Glomerular visceral epithelial cell (primary cell): ENCODE measurements around the gene TEX28.
"Not testable (repeated sequence)": the region's sequence is repeated elsewhere in the genome, so short reads cannot be mapped to it uniquely, and the experiment has no call there.

Source experiments
- DNase-seq: peaks from one replicate; pipeline ENCODE4 v3.0.0-alpha.2; 2016; ENCODE audit errors: extremely low spot score

TEX28 gene

GRCh38 chrX:154294791-154295574 is at the start of gene TEX28:
Gene TEX28, minus strand, starts transcription at chrX:154295124. Its CDS starts 3,007 bp downstream, at chrX:154292117.
- DNase-seq, result no peak

DNA sequence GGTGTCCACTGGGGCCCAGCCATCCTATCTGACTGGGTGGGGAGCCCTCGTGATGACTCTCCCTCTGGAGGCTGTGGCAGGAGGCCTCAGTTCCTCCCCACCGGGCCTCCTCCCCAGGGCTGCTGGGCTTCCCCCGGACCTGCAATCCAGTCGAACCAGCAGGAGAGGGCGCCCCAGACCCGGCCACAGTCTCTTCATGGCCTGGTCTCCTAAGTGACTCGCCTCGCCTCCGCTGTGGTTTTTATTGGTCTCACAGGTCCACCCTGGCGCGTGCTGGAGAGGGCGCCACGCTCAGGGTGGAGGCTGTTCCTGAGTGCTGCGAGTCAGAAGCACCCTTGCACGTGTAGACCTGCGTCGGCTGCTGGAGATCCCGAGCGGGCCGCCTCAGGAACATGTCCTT is 48.7 kb upstream of the TEX28 start:
- DNase-seq, result not testable (repeated sequence)

DNA sequence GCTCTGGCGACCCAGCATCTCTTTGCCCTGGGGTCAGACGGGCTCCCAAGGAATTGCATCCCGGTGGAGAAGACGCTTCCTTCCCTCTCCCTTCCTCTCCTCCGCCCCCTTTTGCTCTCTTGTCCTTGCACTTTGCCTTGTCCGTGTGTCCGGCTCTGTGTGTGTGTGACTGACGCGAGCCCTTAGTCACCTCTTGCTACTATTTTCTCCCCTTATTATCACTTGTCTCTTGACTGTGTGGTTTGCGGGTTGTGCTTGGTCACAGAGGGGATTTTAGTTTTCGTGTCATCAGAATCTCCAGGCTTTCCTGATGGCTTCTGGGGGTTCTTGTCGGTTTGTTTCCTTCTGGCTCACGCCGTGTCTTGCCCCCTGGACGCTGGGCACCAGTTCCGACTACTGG is 48.1 kb upstream of the TEX28 start:
- DNase-seq, result not testable (repeated sequence)

GRCh38 chrX:154341399-154342298 is 46.7 kb upstream of the TEX28 start:
- not testable (repeated sequence) for DNase-seq

DNA sequence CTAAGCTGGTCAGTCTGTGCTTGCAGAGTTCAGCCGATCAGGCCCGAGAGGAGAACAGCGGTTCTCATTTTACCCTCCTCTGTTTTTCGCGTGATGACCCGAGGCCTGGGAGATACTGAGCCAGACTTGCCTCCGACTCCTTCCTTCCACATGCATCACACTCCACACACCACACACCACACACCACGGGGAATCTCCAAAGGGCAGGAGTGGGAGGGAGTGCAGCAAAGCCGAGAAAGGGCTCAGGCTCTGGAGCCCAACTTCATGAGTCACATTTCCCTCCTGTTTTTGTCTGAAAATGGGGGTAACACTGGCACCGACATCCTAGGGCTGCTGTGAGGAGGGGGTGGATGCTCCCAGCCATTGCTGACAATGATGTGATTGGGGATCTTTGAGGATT is 39.6 kb upstream of the TEX28 start:
- no peak for DNase-seq

GRCh38 chrX:154333837-154334271 is 38.9 kb upstream of the TEX28 start:
- no peak for DNase-seq

DNA sequence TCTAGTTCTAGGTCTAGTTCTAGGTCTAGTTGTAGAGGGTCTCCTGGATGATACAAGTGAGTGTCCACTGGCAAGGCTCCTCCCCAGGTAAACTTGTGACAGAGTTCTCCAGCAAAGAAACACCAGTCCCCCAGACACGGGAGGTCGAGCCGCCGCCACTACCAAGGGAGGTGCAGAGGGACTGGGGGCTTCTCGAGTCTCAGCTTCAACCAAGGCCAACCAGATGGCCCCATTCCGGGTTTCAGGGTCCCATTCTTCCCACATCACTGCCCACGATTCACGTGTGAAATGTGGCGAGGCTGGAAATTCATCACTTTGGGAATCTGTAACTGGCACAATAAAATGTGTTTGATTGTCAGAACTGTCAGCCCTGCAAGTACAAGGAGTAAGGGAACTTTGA is 38.2 kb upstream of the TEX28 start:
- no peak for DNase-seq

- no peak for DNase-seq
Measured at GRCh38 chrX:154332561-154332960, 37.6 kb upstream of the TEX28 start.

DNA sequence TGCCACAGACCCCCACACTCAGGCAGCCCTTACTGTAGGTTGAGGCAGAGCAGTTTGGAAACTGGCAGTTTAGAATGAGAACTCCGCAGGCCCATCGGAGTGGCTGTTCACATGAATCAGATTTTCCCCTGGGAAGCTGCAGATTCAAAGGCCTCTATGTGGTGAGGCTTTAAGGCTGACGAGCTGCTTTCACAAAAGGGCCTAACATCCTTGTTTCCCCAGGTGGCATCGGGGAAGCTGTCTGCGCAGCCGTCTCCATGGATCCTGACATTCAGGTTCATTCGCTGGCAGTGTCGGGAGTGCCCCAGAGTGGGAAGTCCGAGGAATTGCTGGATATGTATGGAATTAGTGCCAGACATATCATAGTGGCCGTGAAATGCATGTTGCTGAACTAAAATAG is 34.4 kb upstream of the TEX28 start:
- DNase-seq, result no peak

GRCh38 chrX:154328646-154329045 is 33.7 kb upstream of the TEX28 start:
- DNase-seq, result no peak

DNA sequence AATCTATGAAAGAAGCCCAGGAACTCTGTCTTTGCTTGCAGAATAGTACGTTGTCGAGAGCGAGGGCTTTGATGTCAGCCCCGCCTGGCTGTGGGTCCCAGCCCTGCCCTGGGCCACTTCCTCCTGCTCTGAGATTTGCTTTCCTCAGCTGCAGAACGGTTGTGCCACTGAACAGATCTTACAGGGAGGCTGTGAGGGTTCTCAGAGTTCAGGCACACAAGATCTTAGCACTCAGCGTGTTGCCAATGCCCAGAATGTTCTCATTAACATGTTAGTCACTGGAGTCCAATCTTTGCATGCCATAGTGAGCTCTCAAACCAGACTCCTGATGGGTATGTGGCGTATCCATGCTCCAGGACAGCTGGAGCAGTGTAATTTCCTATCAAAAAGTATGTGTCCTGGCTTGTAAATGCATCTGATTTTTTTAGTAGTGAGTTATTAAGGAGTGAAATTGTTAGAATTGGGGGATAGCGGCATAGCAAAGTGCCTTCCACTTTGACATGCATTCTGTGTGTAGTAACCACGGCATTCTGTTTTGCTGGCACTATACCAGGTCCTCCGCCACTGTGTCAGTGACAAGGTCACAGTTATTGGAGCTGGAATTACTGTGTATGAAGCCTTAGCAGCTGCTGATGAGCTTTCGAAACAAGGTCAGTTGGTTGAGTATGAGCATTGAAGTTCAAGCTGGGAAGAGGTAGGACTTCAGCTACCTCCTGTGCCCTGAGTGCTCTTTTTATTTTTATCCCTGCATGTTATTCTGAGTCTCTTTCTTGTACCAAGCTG is 32.3 kb upstream of the TEX28 start:
- DNase-seq, result no peak

DNA sequence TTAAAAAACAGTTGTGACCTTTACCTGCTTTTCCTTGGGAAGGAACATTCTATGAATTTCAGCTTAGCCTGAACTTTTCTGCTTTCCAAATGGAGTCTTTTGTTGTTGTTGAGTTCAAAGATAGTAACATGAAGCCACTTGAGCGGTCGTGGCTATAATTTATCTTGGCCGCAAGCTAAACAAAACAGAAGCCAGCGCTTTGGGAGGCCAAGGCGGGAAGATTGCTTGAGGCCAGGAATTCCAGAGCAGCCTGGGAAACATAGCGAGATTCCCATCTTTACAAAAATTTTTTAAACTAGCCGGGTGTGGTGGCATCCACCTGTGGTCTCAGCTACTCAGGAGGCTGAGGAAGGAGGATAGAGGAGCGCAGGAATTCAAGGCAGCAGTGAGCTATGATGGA is 30.6 kb upstream of the TEX28 start:
- peak; percentile 36 for DNase-seq

GRCh38 chrX:154323537-154323936 is 28.6 kb upstream of the TEX28 start:
- DNase-seq, result no peak

DNA sequence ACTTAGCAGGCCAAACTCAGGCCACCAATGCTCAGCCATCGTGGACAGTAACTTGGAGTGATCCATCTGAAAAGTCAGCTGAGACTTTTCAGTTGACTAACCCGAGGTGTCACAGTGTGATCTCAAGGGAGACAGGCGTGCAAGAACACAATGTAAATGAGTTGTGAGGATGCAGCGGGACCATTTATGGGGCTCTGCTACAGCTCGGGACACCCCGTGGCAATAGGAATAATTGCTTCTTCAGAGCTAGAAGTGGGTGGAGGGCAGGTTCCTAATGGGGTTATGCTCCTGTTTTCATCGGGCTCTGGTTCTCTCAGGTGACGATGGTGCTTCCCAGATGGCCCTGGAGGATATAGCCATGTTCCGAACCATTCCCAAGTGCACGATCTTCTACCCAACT is 28.0 kb upstream of the TEX28 start:
- DNase-seq, result no peak

GRCh38 chrX:154321594-154321993 is 26.7 kb upstream of the TEX28 start:
- no peak for DNase-seq

DNA sequence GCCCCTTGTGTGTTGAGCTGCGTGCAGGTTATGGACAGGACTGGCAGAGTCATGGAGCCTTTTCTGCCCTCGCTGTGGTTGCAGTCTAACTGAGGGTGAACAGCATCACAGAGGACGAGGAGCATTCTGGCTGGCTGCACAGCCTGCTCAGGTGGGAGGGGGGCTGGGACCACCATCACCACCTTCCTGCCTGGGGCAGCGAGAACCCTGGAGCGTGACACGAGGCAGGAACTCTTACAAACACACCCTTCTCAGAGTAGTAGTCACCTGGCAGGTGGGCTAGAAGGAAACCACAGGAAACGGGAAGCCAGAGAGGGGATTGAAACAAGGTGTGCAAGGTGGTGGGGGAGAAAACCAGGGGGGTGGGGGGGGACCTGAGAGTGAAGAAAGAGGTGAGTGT is 26.2 kb upstream of the TEX28 start:
- DNase-seq, result no peak

DNA sequence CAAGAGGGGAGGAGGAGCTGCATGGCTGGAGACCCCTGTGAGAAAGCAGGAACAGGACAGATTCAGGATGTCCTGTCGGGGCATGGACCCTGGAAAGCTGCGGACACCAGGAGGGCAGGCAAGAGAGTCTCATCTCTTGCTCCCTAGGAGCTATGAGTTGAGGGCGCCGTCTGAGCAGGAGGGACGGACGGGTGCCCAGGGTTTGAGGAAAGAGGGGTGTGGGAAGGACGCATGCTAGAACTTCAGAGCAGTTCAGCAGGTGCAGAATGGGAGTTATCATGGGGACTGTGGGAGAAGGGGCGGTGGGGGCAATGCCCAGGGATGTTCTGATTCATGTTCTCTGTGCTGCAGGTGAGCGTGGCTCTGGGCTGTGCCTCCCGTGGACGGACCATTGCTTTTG is 25.5 kb upstream of the TEX28 start:
- no peak for DNase-seq

DNA sequence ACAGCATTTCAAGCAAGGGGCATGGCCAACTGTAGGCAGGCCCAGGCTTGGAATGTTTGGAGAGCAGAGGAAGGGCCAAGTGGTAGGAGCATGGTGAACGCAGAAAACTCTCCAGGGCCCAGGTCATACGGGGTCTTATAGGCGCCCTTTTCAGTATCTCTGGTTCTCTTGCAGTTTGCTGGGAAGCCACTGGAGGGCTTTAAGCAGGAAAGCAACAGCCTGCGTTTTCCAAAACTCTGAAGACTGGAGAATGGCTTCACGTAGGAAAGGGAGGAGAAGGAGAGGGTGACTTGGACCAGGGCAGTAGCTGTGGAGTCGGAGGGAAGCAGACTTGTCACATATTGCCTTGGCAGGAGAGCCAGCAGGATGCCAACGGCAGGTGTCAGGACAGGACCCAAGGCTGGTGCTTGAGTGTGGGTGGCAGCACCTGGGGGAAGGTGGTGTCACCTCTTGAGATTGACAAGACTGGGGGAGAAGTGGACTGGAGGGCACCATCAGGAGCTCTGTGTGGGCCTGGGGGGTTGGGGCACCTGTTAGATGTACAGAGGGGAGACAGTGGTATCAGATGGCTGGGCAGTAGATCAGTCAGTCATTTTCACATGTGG is 22.6 kb upstream of the TEX28 start:
- DNase-seq, result peak; percentile 8

DNA sequence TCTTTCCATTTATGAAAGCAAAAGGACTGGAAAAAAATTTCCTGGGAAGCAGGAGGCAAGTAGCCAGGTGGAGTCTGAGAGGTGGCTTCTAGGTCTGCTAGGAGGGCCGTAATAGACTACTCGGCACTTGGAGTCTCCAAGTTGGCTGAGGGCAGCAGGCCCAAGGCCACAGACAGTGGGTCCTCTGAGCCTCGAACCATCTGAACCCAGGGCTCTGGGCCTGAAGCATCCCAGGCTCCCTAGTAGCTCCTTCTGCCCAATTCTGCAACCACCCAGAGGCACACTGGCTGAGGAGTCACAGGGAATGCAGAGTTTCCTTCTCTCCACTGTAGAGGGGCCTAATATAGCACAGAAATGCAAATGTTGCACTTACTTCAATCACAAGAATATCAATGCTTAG is 20.5 kb upstream of the TEX28 start:
- DNase-seq, result no peak

DNA sequence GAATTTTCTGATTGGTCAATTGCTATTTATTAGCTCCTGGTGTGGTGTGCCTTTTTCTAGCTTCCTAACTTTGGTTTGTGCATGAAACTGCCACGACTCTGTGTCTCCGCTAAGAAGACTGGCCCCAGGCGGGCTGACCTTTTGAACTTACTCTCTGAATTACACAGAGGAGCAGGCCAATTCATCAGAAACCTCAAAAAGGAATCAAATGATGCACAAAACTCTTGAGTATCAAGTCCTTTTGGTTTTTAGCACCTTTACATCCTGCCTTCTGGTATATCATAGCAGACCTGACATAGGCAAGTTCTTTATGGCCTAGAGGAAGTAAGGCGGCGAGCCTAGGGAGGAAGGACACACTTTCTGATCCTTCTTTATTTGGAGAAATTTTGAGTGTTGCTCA is 18.2 kb upstream of the TEX28 start:
- DNase-seq, result no peak

DNA sequence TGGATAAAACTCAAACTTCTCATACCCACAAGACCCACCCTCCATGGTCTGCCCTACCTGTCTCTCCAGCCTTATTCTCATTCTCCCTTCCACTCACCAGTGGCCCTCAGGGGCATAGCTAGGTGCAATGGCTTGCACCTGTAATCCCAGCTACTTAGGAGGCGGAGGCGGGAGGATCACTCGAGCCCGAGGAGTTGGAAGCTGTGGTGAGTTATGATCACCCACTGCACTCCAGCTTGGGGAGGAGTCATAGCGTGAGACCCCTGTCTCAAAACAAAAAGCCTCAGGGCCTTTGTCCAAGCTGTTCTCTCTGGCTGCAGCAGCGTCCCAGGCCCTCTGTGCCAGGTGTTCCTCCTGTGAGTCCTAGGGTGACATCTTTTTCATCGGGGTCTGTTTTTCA is 17.2 kb upstream of the TEX28 start:
- DNase-seq, result no peak
